MM.1S (cell line): ENCODE results near the gene ERCC8.

Source experiments
- DNase-seq: peaks from one replicate; pipeline ENCODE4 v3.0.0-alpha.2; 2015
- H2AFZ ChIP-seq: fragments of 300-600 bp; sonication (generic); 2 replicates; pipeline ENCODE4 v1.6.0; 2016; ENCODE audit warnings: antibody characterized with exemption, low read length
- H3F3A ChIP-seq: fragments of 300-600 bp; sonication (generic); 2 replicates; pipeline ENCODE4 v1.6.1; 2016; ENCODE audit warnings: mild to moderate bottlenecking, antibody characterized with exemption, low read length, moderate library complexity, mixed read lengths; ENCODE audit not compliant: insufficient read depth
- H3K27ac ChIP-seq: fragments of 300-600 bp; sonication (generic); 2 replicates; pipeline ENCODE4 v1.5.1; 2016; ENCODE audit warnings: mild to moderate bottlenecking, low read length
- H3K27me3 ChIP-seq: fragments of 300-600 bp; sonication (generic); replicated peaks from 2 replicates; pipeline ENCODE4 v1.6.0; 2016; ENCODE audit warnings: low read length; ENCODE audit not compliant: insufficient read depth
- H3K36me3 ChIP-seq: fragments of 300-600 bp; sonication (generic); replicated peaks from 2 replicates; pipeline ENCODE4 v1.6.1; 2016; ENCODE audit warnings: mild to moderate bottlenecking, low read length, mixed read lengths; ENCODE audit not compliant: insufficient read depth
- H3K4me1 ChIP-seq: fragments of 300-600 bp; sonication (generic); 2 replicates; pipeline ENCODE4 v1.6.1; 2016; ENCODE audit warnings: low read length, mixed read lengths
- H3K4me2 ChIP-seq: fragments of 300-600 bp; sonication (generic); 2 replicates; pipeline ENCODE4 v1.6.0; 2016; ENCODE audit warnings: low read depth, low read length
- H3K4me3 ChIP-seq: fragments of 300-600 bp; sonication (generic); 2 replicates; pipeline ENCODE4 v1.5.1; 2016; ENCODE audit warnings: low read length, mixed read lengths
- H3K79me2 ChIP-seq: fragments of 300-600 bp; sonication (generic); 2 replicates; pipeline ENCODE4 v1.6.1; 2016; ENCODE audit warnings: mixed run types, low read length, mixed read lengths
- H3K9ac ChIP-seq: fragments of 300-600 bp; sonication (generic); 2 replicates; pipeline ENCODE4 v1.6.1; 2016; ENCODE audit warnings: low read length, mixed read lengths
- H3K9me2 ChIP-seq: fragments of 300-600 bp; sonication (generic); replicated peaks from 2 replicates; pipeline ENCODE4 v1.6.1; 2016; ENCODE audit warnings: mild to moderate bottlenecking, low read length, mixed read lengths; ENCODE audit not compliant: insufficient read depth
- H3K9me3 ChIP-seq: fragments of 300-600 bp; sonication (generic); replicated peaks from 2 replicates; pipeline ENCODE4 v1.6.1; 2016; ENCODE audit warnings: mild to moderate bottlenecking, low read length, mixed read lengths; ENCODE audit not compliant: insufficient read depth
- H4K20me1 ChIP-seq: fragments of 300-600 bp; sonication (generic); 2 replicates; pipeline ENCODE4 v1.6.1; 2016; ENCODE audit warnings: mild to moderate bottlenecking, low read length, moderate library complexity, mixed read lengths; ENCODE audit not compliant: insufficient read depth
- CTCF ChIP-seq: fragments of 300-600 bp; sonication (generic); IDR thresholded peaks from 2 replicates; pipeline ENCODE4 v1.5.1; 2016; ENCODE audit warnings: antibody characterized with exemption, low read length, mixed read lengths
- EZH2 ChIP-seq: fragments of 300-600 bp; sonication (generic); optimal IDR thresholded peaks from 2 replicates; pipeline ENCODE3; 2017; ENCODE audit warnings: low read depth, mild to moderate bottlenecking, antibody characterized with exemption, low read length, mixed read lengths
- EZH2phosphoT487 ChIP-seq: fragments of 300-600 bp; sonication (generic); IDR thresholded peaks from 2 replicates; pipeline ENCODE4 v1.6.1; 2018; ENCODE audit warnings: antibody characterized with exemption, low read length

ERCC8 gene

DNA sequence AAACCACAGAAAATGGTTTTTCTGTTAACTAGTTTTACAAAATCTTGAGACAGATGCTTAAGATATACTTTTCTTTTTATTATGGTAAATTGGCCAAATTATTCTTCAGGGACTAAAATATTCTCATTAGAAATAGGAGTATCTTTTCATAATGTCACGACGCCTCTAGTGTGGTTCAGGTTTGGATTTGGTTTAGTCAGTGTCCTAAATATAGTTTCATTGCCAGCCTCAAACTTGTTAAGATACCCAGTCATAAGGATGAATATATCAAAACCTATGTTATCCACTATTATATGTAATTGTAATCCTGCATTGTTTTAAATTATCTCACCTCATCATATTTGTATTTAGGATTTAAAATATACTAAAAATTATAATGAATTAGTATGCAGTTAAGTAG, 13.8 kb upstream of the ERCC8 start:
- Histone ChIP-seq H3K4me1 (no peaks in the 10 kb centered on the region), H3K27ac (no peak overlapping the region), H3K9me2 (no peaks in the 10 kb centered on the region), H3K9me3 (no peaks in the 10 kb centered on the region), H3K4me2 (no peak overlapping the region), H3K36me3 (no peaks in the 10 kb centered on the region), H2AFZ (no peak overlapping the region), H3K4me3 (no peak overlapping the region), H4K20me1 (no peaks in the 10 kb centered on the region), H3K79me2 (peaks cover 56% of the 10 kb centered on the region), H3K9ac (no peak overlapping the region), H3K27me3 (no peaks in the 10 kb centered on the region), H3F3A (no peaks in the 10 kb centered on the region)
- TF ChIP-seq CTCF (no peak), EZH2phosphoT487 (no peak), EZH2 (no peak)
- no peak for DNase-seq

DNA sequence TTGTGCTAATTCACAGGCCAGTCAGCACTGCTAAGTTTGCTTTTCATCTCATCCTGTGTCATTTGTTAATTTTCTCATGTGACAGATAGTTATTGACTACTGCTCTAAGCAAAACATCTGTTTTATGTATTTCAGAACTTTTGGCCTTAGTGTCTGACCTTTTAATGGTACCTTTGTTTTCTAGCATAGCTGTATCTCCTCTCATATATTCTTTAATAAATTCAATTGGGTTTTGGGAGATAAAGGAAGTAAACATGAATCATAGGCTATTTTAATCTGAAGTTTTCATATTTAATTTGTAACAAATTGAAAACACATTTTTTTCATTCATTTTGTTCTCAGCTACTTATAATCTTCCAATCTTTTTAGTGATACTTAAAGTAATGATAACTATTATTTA, 13.2 kb upstream of the ERCC8 start:
- H4K20me1 ChIP-seq = no peaks in the 10 kb centered on the region
- no peak overlapping the region for H2AFZ ChIP-seq
- H3K9me3 ChIP-seq = no peaks in the 10 kb centered on the region
- H3K79me2 ChIP-seq = peaks cover 54% of the 10 kb centered on the region
- H3K27ac ChIP-seq = no peak overlapping the region
- H3K4me1 ChIP-seq = no peaks in the 10 kb centered on the region
- TF ChIP-seq CTCF (no peak), EZH2 (no peak), EZH2phosphoT487 (no peak)
- no peaks in the 10 kb centered on the region for H3K9me2 ChIP-seq
- no peaks in the 10 kb centered on the region for H3K27me3 ChIP-seq
- H3K36me3 ChIP-seq = no peaks in the 10 kb centered on the region
- no peak overlapping the region for H3K4me2 ChIP-seq
- H3K4me3 ChIP-seq = no peak overlapping the region
- DNase-seq = no peak
- no peak overlapping the region for H3K9ac ChIP-seq
- no peaks in the 10 kb centered on the region for H3F3A ChIP-seq

GRCh38 chr5:60955239-60955638, 10.4 kb upstream of the ERCC8 start:
- no peak for TF ChIP-seq EZH2phosphoT487
- TF ChIP-seq EZH2 = no peak
- no peak for TF ChIP-seq CTCF
- H3K4me3 ChIP-seq = no peak overlapping the region
- H4K20me1 ChIP-seq = no peaks in the 10 kb centered on the region
- no peaks in the 10 kb centered on the region for H3K36me3 ChIP-seq
- DNase-seq = no peak
- no peaks in the 10 kb centered on the region for H3F3A ChIP-seq
- H3K9me3 ChIP-seq = no peaks in the 10 kb centered on the region
- H3K79me2 ChIP-seq = peaks cover 62% of the 10 kb centered on the region
- no peak overlapping the region for H3K9ac ChIP-seq
- H3K4me2 ChIP-seq = no peak overlapping the region
- H3K27ac ChIP-seq = no peak overlapping the region
- no peaks in the 10 kb centered on the region for H3K27me3 ChIP-seq
- no peaks in the 10 kb centered on the region for H3K4me1 ChIP-seq
- no peak overlapping the region for H2AFZ ChIP-seq
- H3K9me2 ChIP-seq = no peaks in the 10 kb centered on the region

DNA sequence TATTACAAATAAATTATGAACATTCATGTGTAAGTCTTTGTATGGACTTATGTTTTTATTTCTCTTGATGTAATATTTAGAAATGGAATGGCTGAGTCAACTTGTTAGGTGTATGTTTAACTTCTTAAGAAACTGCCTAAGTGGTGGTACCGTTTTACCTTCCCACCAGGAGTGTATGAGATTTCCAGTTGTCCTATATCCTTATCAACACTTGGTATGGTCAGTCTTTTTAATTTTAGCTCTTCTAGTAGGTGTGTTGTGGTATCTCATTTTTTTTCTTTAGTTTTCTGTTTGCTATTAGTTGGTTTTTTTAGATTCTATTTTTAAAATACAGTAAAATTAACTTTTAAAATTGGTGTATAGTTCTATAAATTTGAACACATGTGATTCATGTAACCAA, 3.9 kb upstream of the ERCC8 start:
- H3K27ac ChIP-seq = no peak overlapping the region
- H2AFZ ChIP-seq = no peak overlapping the region
- peaks cover 55% of the 10 kb centered on the region for H3K79me2 ChIP-seq
- H3K4me2 ChIP-seq = no peak overlapping the region
- peaks cover 12% of the 10 kb centered on the region for H3K4me1 ChIP-seq
- no peak for TF ChIP-seq EZH2phosphoT487
- no peak for TF ChIP-seq EZH2
- TF ChIP-seq CTCF = no peak
- no peak overlapping the region for H3K9ac ChIP-seq
- H3K4me3 ChIP-seq = no peak overlapping the region
- H3K9me3 ChIP-seq = no peaks in the 10 kb centered on the region
- no peaks in the 10 kb centered on the region for H3K36me3 ChIP-seq
- peaks cover 6% of the 10 kb centered on the region; the same call in 1 of the 2 replicates for H3F3A ChIP-seq
- no peaks in the 10 kb centered on the region for H4K20me1 ChIP-seq
- no peaks in the 10 kb centered on the region for H3K9me2 ChIP-seq
- no peak for DNase-seq
- no peaks in the 10 kb centered on the region for H3K27me3 ChIP-seq
